Measurements from ENCODE around the gene TMEM183A. TPM values are rescaled to one million over a fixed set of nuclear protein-coding genes. Genes with fewer than 3 reads are reported as not detected.
"Not testable (repeated sequence)": the region's sequence is repeated elsewhere in the genome, so short reads cannot be mapped to it uniquely, and the experiment has no call there.

Gene TMEM183A
- polyA plus RNA-seq, 10 donors: 35.2 to 50.1 (median 39.5) TPM

DNA sequence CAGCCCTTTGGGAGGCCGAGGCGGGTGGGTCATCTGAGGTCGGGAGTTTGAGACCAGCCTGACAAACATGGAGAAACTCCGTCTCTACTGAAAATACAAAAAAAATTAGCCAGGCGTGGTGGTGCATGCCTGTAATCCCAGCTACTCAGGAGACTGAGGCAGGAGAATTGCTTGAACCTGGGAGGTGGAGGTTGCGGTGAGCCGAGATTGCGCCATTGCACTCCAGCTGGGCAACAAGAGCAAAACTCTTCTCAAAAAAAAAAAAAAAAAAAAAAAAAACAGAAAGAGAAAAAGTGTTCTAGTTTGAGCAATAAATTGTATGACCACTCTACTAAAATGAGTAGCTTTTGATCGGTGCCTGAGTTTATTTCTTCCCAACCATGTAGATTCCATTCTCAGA is 21.1 kb upstream of the TMEM183A start:
- DNase-seq: not testable (repeated sequence)

DNA sequence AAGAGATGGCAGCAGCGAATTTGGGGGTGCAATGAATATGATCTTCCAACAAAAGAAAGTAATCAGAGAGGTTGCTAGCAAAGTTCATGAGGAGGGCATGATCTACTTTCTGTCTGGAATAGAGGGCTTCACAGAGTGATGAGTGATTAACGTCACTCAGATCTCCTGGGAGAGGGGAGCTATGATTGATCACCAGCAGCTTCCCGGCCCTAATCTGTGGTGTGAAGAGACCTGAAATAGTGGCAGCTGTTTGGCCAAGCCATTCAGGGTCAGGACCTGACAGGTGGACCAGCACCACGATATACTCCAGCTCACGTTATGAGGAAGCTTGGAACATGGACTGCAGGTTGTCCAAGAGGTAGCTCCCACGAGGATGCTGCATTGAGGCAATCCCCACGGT is 19.9 kb upstream of the TMEM183A start:
- no peak for DNase-seq

DNA sequence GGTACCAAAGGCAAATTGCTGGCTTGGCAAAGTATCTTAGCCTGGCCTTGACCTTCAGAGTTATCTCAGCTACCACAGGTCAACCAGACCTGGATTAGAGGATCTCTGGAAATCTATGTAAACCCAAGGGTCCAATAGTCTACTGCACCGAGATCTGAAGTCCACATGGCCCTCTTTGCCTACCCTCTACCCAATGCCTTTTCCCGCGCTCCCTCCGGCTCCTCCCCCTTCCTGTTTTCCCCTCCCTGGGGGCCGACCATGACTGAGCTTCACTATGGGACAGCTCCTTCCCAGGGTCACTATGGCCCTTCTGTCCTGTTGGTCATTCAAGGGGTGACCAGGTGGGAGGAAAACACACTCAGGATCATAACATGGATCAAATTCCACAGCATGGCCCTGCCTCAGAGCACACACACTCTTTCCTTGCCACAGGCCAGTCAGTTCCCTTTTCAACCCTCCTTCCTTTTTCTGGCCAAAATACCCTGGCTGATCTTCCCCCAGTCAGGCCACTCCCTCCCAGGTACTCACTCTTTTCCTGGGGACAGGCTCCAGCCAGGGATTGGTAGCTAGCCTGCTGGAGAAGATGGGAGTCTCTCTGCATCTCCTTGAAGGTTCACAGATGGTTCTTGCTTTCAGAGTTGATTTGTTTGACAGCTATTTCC is 19.1 kb upstream of the TMEM183A start:
- no peak for DNase-seq

DNA sequence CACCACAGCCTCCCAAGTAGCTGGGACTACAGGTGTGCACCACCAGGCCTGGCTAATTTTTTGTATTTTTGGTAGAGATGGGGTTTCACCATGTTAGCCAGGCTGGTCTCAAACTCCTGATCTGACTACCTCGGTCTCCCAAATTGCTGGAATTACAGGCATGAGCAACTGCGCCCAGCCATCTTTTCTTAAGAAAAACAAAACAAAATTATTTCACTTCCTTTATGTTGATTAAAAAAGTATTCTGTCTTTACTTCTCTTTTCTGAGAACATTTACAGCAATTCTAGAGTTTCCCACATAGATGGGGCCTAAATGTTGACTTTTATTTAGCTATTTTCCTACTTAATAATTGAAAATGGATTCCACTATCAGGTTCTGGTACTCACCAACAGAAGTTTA is 17.3 kb upstream of the TMEM183A start:
- no peak for DNase-seq

DNA sequence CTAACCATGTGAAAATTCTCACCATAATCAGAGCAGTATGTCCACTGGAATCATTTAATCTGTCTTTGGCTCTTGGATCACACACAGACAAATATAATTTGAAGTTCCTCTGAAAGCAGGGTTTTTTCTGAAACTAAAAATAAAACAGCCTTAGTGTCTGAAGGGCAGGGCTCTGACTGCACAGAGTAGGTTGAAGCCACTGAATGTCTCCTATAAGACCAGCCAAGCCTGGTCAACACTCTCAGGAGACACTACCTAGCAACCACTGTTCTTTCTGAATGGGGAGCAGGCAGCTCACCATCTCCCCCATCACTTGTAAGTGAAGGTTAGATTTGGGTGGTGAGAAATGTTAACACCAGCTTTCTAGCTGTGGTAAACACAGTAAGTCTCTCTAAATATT is 16.1 kb upstream of the TMEM183A start:
- no peak for DNase-seq

DNA sequence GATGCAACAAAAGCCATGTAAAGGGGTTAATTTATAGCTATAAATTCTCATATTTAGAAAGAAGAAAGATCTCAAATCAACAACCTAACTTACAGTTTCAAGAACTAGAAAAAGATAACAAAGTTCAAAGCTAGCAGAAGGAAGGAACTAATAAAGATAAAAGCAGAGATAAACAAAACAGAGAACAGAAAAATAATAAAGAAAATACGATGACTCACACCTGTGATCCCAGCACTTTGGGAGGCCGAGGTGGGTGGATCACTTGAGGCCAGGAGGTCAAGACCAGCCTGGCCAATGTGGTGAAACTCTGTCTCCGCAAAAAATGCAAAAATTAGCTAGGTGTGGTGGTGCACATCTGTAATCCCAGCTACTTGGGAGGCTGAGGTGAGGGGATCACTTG is 12.4 kb upstream of the TMEM183A start:
- no peak for DNase-seq

DNA sequence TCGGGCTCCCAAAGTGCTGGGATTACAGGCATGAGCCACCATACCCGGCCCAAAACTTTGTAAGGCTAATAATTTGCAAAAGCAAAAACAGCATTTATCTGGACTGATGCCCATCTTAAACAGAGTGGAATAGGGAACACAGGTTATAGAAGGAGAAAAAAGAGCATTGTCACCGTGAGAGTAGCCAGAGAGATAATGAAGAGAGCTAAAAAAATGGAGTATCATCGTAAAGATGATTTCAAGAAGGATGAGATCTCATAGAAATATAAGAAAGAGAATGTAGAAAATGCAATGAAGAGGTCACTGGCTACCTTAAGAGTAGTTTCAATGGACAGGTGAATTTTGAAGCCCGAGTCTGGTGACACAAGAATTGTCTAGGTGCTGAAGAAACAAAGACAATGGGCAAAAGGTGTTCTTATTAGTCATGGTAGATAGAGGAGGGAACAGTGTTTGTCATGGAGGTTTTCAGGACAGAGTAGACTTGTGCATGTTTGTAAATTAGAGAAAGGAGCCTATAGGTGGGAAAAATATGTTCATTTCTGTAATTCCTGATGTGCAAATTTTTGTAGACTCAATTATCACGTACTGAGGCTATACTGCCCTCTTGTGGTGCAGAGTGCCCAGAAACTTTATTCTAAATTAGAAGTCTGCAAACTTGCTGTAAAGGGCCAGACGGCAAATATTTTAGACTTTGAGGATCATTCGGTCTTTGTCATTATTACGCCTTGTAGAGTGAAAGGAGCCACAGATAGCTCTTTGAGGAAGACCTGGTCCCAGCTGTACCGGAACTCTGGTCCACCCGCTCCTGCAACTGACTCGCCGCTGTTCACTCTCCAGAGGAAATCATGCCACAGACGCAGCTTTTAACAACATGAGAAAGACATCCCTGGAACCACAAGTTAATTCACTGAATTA is 8.1 kb upstream of the TMEM183A start:
- DNase-seq: peak; percentile 46 to 64 (median 57)

DNA sequence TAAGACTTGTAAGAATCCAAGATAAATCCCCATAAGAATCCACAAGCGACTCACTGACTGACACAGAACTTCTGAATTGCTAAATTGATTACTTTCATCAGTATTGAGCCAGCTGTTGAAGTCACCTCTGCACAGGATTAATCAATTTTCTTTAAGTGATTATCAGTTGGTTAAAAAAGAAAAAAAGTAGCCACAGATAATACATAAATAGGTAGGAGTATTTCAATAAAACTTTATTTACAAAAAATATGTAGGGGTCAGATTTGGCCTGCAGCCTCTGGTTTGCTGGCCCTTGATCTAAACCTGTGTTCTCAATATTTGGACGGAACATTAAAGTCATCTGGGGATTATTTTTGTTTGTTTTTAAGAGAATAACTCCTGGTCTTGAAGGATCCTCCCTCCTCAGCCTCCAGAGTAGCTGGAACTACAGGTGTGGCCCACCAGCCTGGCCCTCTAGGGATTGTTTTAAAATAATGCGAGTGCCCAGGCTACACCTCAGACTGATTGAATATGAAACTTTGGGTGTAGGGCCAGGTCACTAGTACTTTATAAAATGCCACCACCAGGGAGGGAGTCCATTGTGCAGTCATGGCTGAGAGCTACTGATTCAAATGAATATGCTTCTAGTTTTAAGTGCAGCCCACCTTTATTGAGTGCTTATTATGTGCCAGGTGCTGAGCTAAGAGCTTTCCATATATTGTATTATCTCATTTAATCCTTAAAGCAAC is 6.8 kb upstream of the TMEM183A start:
- no peak for DNase-seq

DNA sequence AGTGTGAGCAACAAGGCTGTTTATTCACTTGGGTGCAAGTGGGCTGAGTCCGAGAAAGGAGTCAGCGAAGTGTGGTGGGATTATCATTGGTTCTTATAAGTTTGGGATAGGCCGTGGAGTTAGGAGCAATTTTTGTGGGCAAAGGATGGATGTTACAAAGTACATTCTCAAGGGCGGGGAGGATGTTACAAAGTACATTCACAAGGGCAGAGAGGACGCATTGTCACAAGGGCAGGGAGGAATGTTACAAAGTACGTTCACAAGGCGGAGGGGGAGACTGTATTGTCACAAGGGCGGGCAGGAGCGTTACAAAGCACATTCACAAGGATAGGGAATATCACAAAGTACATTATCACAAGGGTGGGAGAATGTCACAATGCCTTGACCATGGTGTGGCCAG is 5.2 kb upstream of the TMEM183A start:
- no peak for DNase-seq

DNA sequence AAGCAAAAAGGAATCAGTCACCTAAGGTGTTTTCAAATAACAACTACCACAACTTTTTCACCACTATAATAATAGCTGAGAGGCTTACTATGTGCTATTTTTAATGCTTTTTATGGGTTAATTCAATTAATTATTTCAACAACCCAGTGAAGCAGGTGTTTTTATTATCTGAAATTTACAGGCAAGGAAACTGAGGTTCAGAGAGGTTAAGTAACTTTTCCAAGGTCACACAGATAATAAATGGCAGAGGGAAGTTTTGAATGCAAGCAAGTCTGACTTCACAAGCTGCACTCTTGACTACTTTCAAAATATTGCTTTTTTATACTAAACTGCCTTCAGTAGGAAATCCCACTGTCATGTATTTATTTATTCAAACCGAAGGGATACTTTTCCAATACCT is 4.2 kb upstream of the TMEM183A start:
- DNase-seq: no peak

DNA sequence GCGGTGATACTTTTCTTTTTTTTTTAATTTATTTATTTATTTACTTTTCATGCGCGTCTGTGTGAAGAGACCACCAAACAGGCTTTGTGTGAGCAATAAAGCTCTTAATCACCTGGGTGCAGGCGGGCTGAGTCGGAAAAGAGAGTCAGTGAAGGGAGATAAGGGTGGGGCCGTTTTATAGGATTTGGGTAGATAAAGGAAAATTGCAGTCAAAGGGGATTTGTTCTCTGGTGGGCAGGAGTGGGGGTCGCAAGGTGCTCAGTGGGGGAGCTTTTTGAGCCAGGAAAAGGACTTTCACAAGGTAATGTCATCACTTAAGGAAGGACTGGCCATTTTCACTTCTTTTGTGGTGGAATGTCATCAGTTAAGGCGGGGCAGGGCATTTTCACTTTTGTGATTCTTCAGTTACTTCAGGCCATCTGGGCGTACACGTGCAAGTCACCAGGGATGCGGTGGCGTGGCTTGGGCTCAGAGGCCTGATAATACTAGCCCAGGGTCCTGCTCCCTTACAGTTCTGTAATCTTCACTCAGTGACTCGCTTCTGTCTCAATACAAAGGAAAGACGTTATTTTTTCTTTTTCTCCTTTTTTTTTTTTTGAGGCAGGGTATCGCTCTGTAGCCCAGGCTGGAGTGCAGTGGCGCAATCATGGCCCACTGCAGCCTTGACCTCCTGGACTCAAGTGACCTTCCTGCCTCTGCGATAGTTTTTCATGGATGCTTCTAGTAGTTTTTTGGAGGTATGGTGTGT is 1.6 kb upstream of the TMEM183A start:
- not testable (repeated sequence) for DNase-seq

DNA sequence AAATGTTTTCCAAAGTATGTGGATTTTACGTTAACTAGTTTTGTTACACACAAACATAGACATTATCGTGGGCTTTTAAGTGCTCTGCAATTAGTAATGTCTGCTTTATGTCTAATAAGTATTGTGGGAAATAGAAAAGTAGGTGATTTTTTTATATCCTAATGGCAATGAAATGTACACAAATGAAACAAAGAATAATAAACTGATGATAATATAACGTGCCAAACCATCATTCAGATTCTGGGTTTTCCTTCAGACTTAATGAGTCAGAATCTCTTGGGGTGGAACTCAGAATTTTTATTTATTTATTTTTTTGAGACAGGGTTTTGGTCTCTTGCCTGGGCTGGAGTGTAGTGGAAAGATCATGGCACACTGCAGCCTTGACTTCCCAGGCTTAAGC is 2.0 kb downstream of the TMEM183A start:
- no peak for DNase-seq

DNA sequence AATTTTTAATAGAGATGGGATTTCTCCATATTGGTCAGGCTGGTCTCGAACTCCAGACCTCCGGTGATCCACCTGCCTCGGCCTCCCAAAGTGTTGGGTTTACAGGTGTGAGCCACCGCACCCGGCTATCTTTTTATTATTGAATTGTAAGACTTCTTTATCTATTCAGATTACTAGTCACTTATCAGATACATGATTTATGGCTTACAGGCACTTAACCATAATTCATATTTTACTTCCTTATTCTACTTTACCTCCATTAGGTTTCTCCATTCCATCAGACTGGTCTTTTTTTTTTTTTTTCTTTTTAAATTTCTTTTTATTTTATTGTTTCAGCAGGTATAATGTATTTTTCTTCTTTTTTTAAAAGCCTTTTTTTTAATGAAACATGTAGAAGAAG is 4.4 kb downstream of the TMEM183A start:
- DNase-seq: no peak

DNA sequence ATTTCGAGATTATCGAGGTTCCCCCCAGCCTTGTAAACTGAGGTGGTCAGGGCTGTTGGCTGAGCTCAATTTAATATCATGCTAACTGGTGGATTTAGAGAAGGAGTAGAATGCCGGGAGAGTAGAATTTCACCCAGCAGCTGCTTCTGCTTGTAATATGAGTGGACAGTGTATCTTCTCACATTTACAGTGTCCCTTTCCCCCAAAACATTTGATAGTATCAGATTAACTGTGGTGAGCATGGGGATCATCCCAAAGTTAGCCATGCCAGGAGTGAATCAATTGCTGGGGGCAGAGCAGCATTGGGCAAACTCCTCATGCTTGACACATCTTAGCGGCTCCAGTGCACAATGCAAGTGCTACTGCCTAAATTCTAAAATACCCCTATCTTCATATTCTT is 9.9 kb downstream of the TMEM183A start:
- no peak for DNase-seq

DNA sequence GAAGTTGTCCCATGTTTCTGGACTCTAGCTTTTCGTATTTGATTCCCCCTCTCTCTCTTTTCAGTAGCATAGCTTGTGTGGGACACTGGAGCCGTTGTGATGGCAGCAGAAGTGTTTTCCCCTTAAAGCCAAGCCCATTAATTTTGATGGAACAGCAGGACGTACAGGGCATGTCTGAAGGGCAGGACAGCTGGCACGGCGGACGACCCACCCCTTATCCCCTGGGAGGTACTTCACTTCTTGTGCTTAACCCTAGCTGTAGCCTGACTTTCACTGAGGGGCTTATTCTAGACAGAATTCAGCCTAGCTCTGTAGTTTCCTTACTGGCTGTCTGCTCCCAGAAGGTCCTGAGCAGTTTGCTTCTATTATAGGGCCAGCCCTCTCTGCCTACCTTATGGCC is 10.5 kb downstream of the TMEM183A start:
- no peak for DNase-seq

DNA sequence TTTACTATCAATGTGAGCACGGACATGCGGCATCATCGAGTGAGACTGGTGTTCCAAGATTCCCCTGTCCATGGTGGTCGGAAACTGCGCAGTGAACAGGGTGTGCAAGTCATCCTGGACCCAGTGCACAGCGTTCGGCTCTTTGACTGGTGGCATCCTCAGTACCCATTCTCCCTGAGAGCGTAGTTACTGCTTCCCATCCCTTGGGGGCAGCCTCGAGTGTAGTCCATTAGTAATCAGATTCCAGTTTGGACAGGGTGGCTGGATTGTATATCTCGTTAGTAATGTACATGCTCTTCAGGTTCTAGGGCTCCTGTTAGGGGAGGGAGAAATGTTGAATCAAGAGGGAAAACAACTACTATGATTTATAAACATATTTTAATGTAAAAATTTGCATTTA is 15.7 kb downstream of the TMEM183A start:
- DNase-seq: not testable (repeated sequence)

DNA sequence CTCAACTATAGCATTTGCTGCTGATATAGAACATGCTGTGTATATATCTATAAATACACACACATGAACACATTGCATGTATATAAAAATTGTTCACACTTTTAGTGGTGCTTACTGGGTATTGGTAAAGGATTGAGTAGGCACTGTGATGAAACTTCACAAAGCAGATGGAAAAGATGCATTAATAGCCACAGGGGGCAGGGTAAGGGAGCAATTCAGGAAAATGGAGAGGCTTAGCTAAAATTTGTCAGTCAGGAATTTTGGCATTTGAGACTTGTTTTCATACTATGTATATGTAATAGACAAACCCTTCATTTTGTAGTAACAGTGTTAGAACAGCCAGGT is 18.5 kb downstream of the TMEM183A start:
- DNase-seq: no peak

DNA sequence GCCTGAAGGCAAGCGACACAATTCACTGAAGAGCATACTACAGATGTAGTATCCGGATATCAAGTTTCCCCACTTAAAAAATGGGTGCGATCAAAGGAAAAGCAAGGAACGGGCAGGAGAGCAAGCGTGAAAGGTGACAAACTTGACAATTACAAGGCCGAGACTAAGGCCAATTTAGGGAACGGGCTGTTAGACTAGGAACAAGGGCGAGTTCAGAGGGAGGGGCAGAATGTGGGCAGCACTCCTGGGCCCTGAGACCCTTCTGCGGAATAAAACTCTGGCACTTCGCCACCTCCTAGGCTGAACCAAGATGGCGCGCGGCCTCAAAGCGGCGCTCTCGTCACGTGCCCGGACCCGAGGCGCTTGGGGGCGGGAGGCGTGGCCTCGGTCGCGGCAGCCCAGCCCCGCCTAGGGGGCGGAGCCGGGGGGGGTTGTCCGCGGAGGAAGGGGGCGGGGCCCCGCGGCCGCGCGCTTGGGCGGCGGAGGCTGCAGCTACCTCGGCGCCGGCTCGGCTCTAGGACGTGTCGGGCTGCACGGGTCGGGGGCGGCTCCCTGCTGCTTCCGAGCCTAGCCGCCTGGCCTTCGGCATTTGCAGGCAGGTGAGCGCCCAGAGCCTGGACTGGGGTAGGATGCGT is 19.0 kb downstream of the TMEM183A start, which contains the start of gene PPFIA4:
PPFIA4 (plus strand) TSS at position 461 of the 635 bp plus-strand sequence. CDS start 12,518 bp downstream, outside the sequence.
- DNase-seq: peak; percentile 87 to 93 (median 91)

DNA sequence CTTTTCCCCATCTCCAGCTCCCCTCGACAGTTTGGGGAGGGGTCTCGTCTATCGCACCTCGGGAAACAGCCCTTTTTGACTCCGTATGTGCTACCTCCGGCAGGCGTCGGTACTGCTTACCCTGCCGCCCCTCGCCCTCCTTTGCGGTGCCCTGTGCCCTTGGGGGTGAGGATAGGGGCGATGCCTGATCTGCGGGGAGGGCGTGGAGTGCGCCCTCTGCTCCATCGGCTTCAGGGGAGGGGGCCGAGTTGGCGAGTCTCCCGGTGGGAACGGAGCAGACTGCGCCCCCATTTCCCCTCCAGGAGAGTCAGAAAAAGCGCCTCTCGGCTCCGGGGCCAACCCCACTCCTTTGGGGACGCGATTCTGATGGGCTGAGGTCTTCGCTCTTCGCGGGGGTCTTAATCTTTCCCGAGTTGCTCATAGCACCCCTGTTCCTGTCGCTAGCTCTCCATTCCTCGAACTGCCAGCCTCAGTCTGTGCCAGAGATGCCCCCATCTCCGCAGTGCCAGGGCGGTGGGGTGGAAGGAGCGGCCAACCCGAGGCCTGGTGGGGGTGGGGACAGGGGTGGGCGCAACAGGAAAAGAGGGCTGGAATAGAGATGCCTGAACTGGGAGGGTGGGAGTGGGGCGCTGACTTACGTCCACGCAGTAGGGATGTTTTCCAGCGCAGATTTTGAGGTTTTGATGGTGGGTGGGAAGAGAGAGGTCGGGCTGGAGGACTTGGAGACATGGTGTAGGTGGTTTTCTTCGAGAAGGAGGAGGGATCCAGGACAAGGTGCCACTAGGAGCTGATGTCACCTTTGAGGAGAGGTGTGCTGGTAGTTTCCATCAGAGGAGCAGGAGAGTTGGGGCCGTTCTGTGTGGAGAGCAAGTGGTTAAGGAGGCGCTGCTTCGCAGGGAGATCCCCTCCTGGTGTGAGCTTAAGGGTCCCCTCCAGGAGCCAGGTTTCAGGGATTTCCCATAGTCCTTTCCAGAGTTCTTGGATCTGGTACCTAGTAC is 19.8 kb downstream of the TMEM183A start:
- peak in 1 of 3 donors; percentile 41 for DNase-seq
